GM12865 (cell line): Measurements from ENCODE around the gene CUX1.
A peak's percentile ranks its signal among the peaks of the same experiment; 100 is the strongest.

ENCODE experiments used
- DNase-seq: peaks from one replicate; pipeline ENCODE4 v3.0.0; 2010; ENCODE audit warnings: low read depth
- H3K4me3 ChIP-seq: 2 replicates; pipeline ENCODE4 v1.5.1; 2011; ENCODE audit warnings: mild to moderate bottlenecking, low read depth, low read length, control low read depth
- TF ChIP-seq, protein P1 (sequence below): IDR thresholded peaks from 2 replicates; pipeline ENCODE4 v1.5.1; 2011; ENCODE audit warnings: low read length, control low read depth, low read depth, inconsistent platforms; ENCODE audit not compliant: insufficient read depth; ENCODE audit errors: missing control alignments

Gene CUX1

DNA sequence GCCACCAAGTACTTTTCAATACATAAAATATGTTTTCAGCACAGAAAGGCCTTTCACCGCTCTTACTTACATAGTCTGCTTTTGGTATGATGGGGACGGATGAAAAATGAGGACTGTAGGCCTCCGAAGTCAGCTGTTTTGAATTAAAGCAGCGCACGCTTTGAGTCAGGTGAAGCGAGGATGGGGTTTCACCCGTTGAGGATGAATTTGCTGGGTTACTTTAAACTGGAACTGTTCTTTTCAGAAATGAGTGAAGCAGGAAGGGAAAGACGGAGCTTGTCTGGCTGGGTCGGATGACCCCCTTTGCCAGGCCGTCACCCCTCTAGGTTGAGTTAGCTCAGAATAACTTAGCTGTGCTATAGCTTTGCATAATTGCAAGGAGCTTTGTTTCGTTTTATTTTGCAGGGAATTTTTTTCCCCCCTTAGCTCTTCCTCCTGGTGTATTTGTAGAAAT lies 40.0 kb downstream of the CUX1 start:
- TF ChIP-seq, protein P1, sequence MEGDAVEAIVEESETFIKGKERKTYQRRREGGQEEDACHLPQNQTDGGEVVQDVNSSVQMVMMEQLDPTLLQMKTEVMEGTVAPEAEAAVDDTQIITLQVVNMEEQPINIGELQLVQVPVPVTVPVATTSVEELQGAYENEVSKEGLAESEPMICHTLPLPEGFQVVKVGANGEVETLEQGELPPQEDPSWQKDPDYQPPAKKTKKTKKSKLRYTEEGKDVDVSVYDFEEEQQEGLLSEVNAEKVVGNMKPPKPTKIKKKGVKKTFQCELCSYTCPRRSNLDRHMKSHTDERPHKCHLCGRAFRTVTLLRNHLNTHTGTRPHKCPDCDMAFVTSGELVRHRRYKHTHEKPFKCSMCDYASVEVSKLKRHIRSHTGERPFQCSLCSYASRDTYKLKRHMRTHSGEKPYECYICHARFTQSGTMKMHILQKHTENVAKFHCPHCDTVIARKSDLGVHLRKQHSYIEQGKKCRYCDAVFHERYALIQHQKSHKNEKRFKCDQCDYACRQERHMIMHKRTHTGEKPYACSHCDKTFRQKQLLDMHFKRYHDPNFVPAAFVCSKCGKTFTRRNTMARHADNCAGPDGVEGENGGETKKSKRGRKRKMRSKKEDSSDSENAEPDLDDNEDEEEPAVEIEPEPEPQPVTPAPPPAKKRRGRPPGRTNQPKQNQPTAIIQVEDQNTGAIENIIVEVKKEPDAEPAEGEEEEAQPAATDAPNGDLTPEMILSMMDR: no peak
- peak; percentile 77 for DNase-seq
- peak overlapping the region; percentile 48 for H3K4me3 ChIP-seq

DNA sequence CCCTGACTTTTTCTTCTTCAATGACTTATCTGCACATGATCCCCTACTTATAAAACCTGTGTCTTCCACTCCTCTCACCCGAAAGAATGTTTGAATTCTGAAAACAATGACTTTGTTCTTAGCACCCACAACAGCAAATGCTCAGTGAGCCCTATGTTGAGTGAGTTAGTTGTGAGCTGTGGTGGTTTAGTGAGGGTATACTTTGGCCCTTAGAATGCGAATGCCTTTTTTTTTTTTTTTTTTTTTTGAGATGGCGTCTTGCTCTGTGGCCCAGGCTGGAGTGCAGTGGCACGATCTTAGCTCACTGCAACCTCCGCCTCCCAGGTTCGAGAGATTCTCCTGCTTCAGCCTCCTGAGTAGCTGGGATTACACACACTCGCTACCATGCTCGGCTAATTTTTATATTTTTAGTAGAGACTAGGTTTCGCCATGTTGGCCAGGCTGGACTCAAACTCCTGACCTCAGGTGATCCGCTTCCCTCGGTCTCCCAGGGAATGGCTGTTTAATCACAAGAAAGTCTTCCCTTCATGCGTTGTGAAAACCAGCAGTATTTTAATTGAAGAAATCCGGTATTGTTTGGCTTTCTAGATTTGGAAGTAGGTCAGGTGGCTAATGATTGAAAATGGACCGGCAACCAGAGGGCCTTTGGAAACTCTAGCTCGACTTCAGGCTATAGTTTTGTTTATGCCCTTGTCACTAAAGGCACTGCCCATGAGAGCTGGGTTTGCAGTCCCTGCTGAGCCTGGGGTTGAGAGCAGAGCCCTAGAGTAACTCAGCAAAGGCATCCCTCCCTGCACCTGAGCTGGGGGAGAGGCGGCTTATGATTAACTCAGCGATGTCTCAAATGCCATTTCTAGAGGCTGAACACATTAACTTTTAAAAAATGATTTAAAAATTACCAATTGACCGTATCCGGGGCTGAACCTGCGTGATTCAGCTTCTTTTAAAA lies 41.3 kb downstream of the CUX1 start:
- DNase-seq: no peak
- TF ChIP-seq, protein P1: no peak
- no peak overlapping the region for H3K4me3 ChIP-seq

DNA sequence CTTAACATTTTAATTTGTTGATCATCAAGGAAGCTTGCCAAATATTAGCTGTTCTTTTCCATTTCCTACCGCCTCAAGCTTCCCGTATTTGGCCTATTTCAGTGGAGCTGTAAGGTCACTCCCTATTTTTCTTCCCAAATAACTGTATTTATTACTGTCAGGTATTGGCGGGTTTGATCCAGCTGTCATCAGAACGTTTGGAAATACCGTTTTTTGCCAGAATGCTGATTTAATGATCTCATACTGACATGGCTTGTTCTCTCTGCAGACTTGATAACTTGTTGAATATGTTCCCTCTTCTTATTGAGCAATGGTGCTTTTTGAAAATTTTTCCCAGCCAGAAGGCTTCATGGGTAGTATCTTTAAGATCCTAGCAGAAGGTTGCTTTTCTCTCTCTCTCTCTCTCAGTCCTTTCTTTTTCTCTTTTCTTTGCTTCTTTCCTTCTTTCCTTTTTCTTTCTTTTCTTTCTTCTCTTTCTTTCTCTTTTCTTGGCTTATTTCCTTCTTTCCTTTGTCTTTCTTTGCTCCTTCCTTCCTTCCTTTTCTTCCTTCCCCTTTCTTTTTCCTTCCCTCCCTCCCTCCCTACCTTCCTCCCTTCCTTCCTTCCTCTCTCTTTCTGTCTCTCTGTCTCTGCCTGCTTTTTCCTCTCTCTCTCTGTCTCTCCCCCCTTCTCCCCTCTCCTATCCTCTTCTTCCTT lies 42.1 kb downstream of the CUX1 start:
- no peak for DNase-seq
- TF ChIP-seq, protein P1: no peak
- H3K4me3 ChIP-seq: no peak overlapping the region

DNA sequence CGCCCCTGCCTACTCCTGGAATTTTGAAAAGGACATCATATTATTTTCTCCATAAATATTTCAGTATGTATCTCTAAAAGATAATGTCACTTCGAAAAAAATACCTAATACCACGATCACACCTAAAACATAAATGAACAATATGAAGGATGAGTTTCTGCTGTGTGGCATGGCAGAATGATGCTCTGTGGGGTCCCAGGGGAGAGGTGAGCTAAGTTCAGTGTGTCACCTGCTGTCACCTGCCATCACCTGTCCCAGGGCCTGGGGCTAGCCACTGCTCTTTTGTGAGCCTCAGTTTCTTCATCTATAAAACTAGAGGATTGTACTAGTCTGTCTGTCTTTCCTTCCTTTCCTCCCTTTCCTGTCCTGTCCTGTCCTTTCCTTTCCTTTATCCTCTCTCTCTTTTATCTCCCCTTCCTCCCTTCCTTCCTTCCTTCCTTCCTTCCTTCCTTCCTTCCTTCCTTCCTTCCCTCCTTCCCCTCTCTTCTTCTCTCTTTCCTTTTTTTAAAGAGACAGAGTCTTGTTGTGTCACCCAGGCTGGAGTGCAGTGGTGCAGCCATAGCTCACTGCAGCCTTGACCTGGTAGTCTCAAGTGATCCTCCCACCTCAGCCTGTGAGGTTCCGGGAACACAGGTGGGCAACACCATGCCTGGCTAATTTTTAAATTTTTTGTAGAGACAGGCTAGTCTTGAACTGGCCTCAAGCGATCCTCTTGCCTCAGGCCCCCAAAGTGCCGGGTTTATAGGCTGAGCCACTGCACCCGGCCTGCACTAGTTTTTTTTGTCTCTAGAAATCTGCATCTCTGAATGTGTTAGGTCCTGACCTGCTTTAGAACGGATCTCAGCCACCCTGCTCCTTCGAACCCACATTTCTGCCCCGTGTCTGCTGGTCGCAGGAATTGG lies 43.1 kb downstream of the CUX1 start:
- H3K4me3 ChIP-seq: no peak overlapping the region
- no peak for DNase-seq
- TF ChIP-seq, protein P1: no peak

DNA sequence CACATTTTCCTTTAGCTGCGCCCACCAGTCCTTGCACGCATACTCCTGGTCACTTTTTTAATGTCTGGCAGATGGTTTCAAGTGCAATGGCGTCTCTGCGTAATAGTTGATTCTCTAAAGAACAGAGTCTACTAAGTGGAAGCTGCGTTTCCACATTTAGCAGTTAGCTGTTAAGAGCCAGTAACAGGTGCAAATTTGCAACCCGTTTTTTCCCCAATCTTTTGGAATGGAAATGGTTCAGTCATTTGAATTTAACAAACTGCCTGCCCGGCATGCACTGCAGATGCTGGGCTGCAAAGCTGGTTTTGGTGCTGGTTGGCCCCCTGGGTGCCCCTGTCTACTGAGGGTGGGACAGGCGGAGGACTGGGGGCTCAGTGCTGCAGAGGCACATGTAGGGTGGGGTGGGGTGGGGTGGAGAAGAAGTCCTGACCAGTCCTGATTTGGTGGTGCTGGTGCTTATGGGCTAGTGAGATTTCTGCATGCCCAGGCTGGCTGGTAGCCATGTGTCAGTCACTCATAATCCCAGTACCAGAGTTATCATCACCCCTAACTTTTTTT lies 43.9 kb downstream of the CUX1 start:
- TF ChIP-seq, protein P1: no peak
- no peak for DNase-seq
- no peak overlapping the region for H3K4me3 ChIP-seq
